CD4-positive, alpha-beta memory T cell (primary cell): ENCODE data around the gene ADAMTSL1. TPM values are rescaled to one million over a fixed set of nuclear protein-coding genes. Genes with fewer than 3 reads are reported as not detected.

Source experiments
- CTCF ChIA-PET: fragments of 350-600 bp; sonication (Branson Sonifier 250); formaldehyde crosslinking; loops from one replicate; lab custom pipeline; 2021; ENCODE audit warnings: inconsistent platforms; ENCODE audit not compliant: partially characterized antibody; lab: Charles Lee
- POLR2A ChIA-PET: fragments of 350-600 bp; sonication (Branson Sonifier 250); formaldehyde crosslinking; loops from one replicate; lab custom pipeline; 2021; ENCODE audit not compliant: partially characterized antibody; lab: Charles Lee
- DNase-seq, 5 donors: peaks; one replicate each; pipeline versions ENCODE4 v3.0.0 to v3.0.0-alpha.2; 2020 to 2022; ENCODE audit warnings: mixed read lengths in 1 of 5
- H3K27ac ChIP-seq: one replicate; pipeline ENCODE4 v1.7.0; 2013; ENCODE audit warnings: low read depth, low read length
- H3K27me3 ChIP-seq: 2 replicates; pipeline ENCODE4 v1.7.0; 2013; ENCODE audit warnings: mild to moderate bottlenecking, low read length, moderate library complexity; ENCODE audit not compliant: insufficient read depth
- H3K36me3 ChIP-seq: 2 replicates; pipeline ENCODE4 v1.7.0; 2013; ENCODE audit warnings: mild to moderate bottlenecking, low read length, moderate library complexity; ENCODE audit not compliant: insufficient read depth
- H3K4me1 ChIP-seq: 2 replicates; pipeline ENCODE4 v1.7.0; 2013; ENCODE audit warnings: mild to moderate bottlenecking, low read length, moderate library complexity; ENCODE audit not compliant: insufficient read depth
- H3K4me3 ChIP-seq, 2 donors: one replicate each; pipeline ENCODE4 v1.7.0; 2013; ENCODE audit warnings: low read length in 2 of 2, mild to moderate bottlenecking in 1 of 2
- H3K9me3 ChIP-seq, 2 donors: one replicate each; pipeline ENCODE4 v1.7.0; 2013; ENCODE audit warnings: low read length in 2 of 2, control low read depth in 1 of 2; ENCODE audit not compliant: control insufficient read depth in 1 of 2
- H3K27ac Mint-ChIP-seq, 7 donors: one replicate each; pipeline ENCODE4 v1.8.0; 2020 to 2021; ENCODE audit warnings: mixed read lengths in 7 of 7, mild to moderate bottlenecking in 6 of 7, inconsistent platforms in 3 of 7, moderate library complexity in 3 of 7
- H3K27me3 Mint-ChIP-seq, 2 donors: one replicate each; pipeline ENCODE4 v1.8.0; 2020 to 2021; ENCODE audit warnings: mixed read lengths in 2 of 2
- H3K36me3 Mint-ChIP-seq, 2 donors: one replicate each; pipeline ENCODE4 v1.8.0; 2020 to 2021; ENCODE audit warnings: mixed read lengths in 2 of 2, inconsistent platforms in 1 of 2, mild to moderate bottlenecking in 1 of 2
- H3K4me1 Mint-ChIP-seq, 4 donors: one replicate each; pipeline ENCODE4 v1.8.0; 2020 to 2021; ENCODE audit warnings: mixed read lengths in 4 of 4, mild to moderate bottlenecking in 1 of 4
- H3K4me3 Mint-ChIP-seq, 8 donors: one replicate each; pipeline ENCODE4 v1.8.0; 2020 to 2021; ENCODE audit warnings: mixed read lengths in 8 of 8, mild to moderate bottlenecking in 7 of 8, moderate library complexity in 6 of 8, inconsistent platforms in 3 of 8
- H3K9me3 Mint-ChIP-seq, 8 donors: one replicate each; pipeline ENCODE4 v1.8.0; 2020 to 2021; ENCODE audit warnings: mixed read lengths in 8 of 8, mild to moderate bottlenecking in 5 of 8, inconsistent platforms in 3 of 8, moderate library complexity in 1 of 8
- intact Hi-C: fragments of 100-400 bp; cut with micrococcal nuclease; formaldehyde crosslinking; loops from one replicate; pipeline ENCODE4 v1.15.1; 2023
- polyA plus RNA-seq, 2 donors: library from polyadenylated mRNA; unstranded; fragments of 300-500 nt; fragmentation: Illumina TruSeq; gene quantifications; one replicate each; pipeline ENCODE4 v1.2.3, GENCODE V29; 2021
- total RNA-seq, 2 experiments: library from RNA; stranded (reverse); gene quantifications; one replicate each; pipeline ENCODE4 v1.2.3, GENCODE V29; 2021

The ADAMTSL1 gene
- total and polyA plus RNA-seq, 4 experiments from 2014 or later = not detected

GRCh38 chr9:18622186-18622836, 148.4 kb downstream of the ADAMTSL1 start:
- no peaks in the 10 kb centered on the region for H3K4me1 ChIP-seq
- no peak overlapping the region for H3K27ac ChIP-seq
- no peak for DNase-seq
- CTCF ChIA-PET = no interaction called here
- intact Hi-C loops = no loop called here
- Mint-ChIP-seq H3K9me3 (peaks cover 0 to 5% (median 0%) of the 10 kb centered on the region in 8 donors), H3K36me3 (no peaks in the 10 kb centered on the region), H3K27me3 (no peaks in the 10 kb centered on the region), H3K27ac (no peak overlapping the region), H3K4me3 (no peak overlapping the region), H3K4me1 (no peaks in the 10 kb centered on the region)
- H3K36me3 ChIP-seq = no peaks in the 10 kb centered on the region
- H3K4me3 ChIP-seq = no peak overlapping the region
- POLR2A ChIA-PET = no interaction called here
- no peaks in the 10 kb centered on the region for H3K27me3 ChIP-seq
- no peaks in the 10 kb centered on the region for H3K9me3 ChIP-seq

DNA sequence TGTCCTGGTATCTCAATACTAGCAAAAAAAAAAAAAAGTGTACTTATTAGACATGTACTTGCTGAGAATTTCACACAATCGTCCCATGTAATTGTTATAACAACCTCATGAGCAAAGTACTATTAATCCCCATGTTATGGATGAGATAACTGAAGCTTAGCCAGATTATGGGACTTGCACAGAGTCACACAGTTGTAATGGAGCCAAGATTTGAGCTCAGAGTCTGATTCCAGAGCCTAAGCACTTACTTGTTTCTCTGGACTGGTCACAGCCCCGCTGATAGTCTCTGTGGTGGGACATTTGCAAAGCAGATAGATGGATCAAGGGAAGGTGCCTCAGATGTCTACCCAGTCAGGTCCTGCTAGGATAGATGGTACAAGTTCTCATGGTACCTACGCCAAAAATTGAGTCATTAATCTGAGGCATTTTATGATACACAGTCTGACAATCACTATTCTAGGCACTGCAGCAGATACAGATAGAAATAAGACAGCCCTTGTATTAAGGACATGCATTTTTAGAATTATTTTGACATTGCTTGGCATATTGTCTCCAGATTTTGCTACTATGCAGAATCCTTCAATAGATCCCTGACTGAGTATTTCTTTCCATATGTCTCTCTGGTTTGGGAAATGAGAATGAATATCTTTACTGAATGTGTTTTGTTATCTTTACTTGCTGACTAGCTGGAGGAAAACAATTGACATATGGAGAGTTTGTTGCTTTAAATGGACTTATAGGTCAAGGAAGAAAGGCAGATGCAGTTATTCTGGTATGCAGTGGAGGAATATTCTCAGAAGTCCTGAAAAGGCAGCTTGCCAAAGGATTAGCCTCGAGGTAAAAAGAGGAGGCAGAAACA, 149.5 kb downstream of the ADAMTSL1 start:
- H3K27ac ChIP-seq = no peak overlapping the region
- POLR2A ChIA-PET = no interaction called here
- H3K36me3 Mint-ChIP-seq = no peaks in the 10 kb centered on the region
- CTCF ChIA-PET = no interaction called here
- intact Hi-C loops = no loop called here
- no peak overlapping the region for H3K27ac Mint-ChIP-seq
- no peaks in the 10 kb centered on the region for H3K4me1 Mint-ChIP-seq
- no peak overlapping the region for H3K4me3 ChIP-seq
- no peaks in the 10 kb centered on the region for H3K4me1 ChIP-seq
- H3K27me3 ChIP-seq = no peaks in the 10 kb centered on the region
- DNase-seq = no peak
- peaks cover 0 to 4% (median under 1%) of the 10 kb centered on the region in 8 donors for H3K9me3 Mint-ChIP-seq
- peaks cover 0 to under 1% of the 10 kb centered on the region in 2 donors for H3K27me3 Mint-ChIP-seq
- H3K36me3 ChIP-seq = no peaks in the 10 kb centered on the region
- H3K4me3 Mint-ChIP-seq = no peak overlapping the region
- H3K9me3 ChIP-seq = no peaks in the 10 kb centered on the region

DNA sequence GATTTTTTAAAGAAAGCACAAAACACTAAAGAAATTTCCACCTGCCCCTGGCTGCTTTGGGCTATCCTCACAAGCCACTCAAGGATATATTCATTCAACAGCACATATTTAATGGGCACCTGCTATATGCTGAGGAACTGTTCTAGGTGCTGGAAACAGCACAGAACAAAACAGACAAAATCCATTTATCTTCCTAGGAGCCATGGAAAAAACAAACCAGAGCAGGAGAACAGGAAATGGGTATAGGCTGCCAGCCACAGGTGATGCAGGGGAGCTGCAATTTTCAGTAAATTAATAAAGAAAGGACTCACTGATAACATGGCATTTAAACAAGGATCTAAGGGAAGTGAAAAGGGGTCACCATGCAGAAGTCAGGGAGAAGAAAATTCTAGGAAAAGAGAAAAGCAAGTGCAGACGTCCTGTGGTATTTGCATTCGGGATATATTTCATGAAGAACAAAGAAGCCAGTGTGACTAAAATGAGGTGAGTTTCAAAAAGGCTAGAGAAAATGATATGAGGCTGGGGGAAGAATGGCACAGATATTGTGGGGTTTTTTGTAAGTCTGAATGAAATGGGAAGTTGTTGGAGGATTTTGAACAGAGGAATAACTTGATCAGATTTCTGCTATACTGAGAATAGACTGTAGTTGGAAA, 152.2 kb downstream of the ADAMTSL1 start:
- H3K4me3 Mint-ChIP-seq = no peak overlapping the region
- intact Hi-C loops = no loop called here
- CTCF ChIA-PET = no interaction called here

GRCh38 chr9:18629136-18629535, 155.2 kb downstream of the ADAMTSL1 start:
- ChIA-PET POLR2A (no interaction called here), CTCF (no interaction called here)
- Histone ChIP-seq H3K27me3 (no peaks in the 10 kb centered on the region), H3K4me1 (no peaks in the 10 kb centered on the region), H3K36me3 (no peaks in the 10 kb centered on the region), H3K9me3 (no peaks in the 10 kb centered on the region), H3K27ac (no peak overlapping the region), H3K4me3 (no peak overlapping the region)
- H3K4me1 Mint-ChIP-seq = no peaks in the 10 kb centered on the region
- H3K27me3 Mint-ChIP-seq = peaks cover 0 to 2% of the 10 kb centered on the region in 2 donors
- H3K36me3 Mint-ChIP-seq = no peaks in the 10 kb centered on the region
- DNase-seq = no peak
- H3K4me3 Mint-ChIP-seq = no peak overlapping the region
- H3K9me3 Mint-ChIP-seq = peaks cover 0 to 4% (median 0%) of the 10 kb centered on the region in 8 donors
- intact Hi-C loops = no loop called here
- no peak overlapping the region for H3K27ac Mint-ChIP-seq

More for the DNA sequence above, 152.2 kb downstream of the ADAMTSL1 start:
- Mint-ChIP-seq H3K9me3 (peaks cover 0 to 4% (median 0%) of the 10 kb centered on the region in 8 donors), H3K4me1 (no peaks in the 10 kb centered on the region), H3K36me3 (no peaks in the 10 kb centered on the region), H3K27ac (no peak overlapping the region), H3K27me3 (peaks cover 0 to 2% of the 10 kb centered on the region in 2 donors)
- Histone ChIP-seq H3K4me3 (no peak overlapping the region), H3K27me3 (no peaks in the 10 kb centered on the region), H3K36me3 (no peaks in the 10 kb centered on the region), H3K9me3 (no peaks in the 10 kb centered on the region), H3K27ac (no peak overlapping the region), H3K4me1 (no peaks in the 10 kb centered on the region)
- no peak for DNase-seq
- POLR2A ChIA-PET = no interaction called here

DNA sequence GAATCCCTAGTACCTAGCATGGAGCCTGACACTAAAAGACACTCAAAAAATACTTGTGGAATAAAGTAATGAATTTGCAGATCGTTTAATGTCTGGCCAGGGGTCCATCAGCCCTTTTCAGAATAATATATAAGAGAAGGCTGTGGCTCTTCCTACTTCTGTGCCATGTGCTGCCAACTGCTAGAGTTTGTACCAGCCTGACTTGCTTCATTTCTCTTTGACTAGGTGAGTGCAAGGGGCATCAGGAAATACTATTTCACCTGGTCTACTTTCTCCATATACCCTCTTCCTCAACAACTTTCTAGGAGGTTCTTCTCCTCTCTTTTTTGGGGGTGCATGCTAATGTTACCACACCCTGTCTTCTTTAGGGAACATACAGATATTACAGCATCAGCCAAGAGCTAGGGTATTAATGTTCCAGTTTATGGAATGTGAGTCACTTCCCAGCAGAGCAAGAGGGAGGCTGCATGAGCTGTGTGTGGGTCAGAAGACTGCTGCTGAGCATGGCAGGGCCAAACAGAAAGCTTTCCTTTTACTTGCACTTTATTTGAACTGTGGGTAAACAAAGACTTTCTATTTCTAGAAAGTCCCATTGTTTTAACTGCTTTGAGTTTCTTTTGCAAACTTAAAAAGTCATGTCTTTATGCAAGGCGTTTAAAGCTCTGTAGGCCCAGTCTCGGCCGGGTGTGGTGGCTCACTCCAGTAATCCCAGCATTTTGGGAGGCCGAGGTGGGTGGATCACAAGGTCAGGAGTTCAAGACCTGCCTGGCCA, 158.9 kb downstream of the ADAMTSL1 start:
- H3K4me1 Mint-ChIP-seq = no peaks in the 10 kb centered on the region
- H3K36me3 Mint-ChIP-seq = no peaks in the 10 kb centered on the region
- ChIA-PET POLR2A (no interaction called here), CTCF (no interaction called here)
- no peaks in the 10 kb centered on the region for H3K36me3 ChIP-seq
- H3K27me3 Mint-ChIP-seq = peaks cover 0 to 2% of the 10 kb centered on the region in 2 donors
- H3K4me3 Mint-ChIP-seq = no peak overlapping the region
- H3K27ac Mint-ChIP-seq = no peak overlapping the region
- intact Hi-C loops = no loop called here
- H3K9me3 Mint-ChIP-seq = no peaks in the 10 kb centered on the region
- H3K27ac ChIP-seq = no peak overlapping the region
- no peak overlapping the region for H3K4me3 ChIP-seq
- no peak for DNase-seq
- H3K4me1 ChIP-seq = no peaks in the 10 kb centered on the region
- no peaks in the 10 kb centered on the region for H3K9me3 ChIP-seq
- no peaks in the 10 kb centered on the region for H3K27me3 ChIP-seq

DNA sequence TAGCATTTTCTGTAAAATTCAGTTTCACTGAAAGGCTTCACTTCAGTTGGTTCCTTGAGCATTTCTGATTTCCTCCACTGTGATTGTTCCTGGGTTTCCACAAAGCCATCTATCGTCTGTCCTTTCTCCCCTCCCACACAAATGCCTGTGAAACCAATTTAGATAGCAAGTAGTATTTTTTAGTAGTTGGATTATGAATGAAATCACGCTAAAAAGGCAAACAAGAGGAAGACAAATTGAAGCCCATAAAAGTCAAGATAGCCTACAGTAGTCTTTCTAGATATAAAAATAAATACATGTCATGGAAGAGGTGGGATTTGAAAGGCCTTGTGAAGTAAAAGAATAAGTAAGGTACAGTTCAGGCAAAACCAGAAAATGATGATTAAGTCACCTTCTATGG, 162.8 kb downstream of the ADAMTSL1 start:
- Mint-ChIP-seq H3K27me3 (no peaks in the 10 kb centered on the region), H3K4me1 (no peaks in the 10 kb centered on the region), H3K36me3 (no peaks in the 10 kb centered on the region), H3K9me3 (no peaks in the 10 kb centered on the region), H3K27ac (no peak overlapping the region), H3K4me3 (no peak overlapping the region)
- no peaks in the 10 kb centered on the region for H3K36me3 ChIP-seq
- H3K27me3 ChIP-seq = no peaks in the 10 kb centered on the region
- no peak overlapping the region for H3K27ac ChIP-seq
- H3K9me3 ChIP-seq = no peaks in the 10 kb centered on the region
- ChIA-PET POLR2A (no interaction called here), CTCF (no interaction called here)
- H3K4me1 ChIP-seq = no peaks in the 10 kb centered on the region
- DNase-seq = no peak
- intact Hi-C loops = no loop called here
- no peak overlapping the region for H3K4me3 ChIP-seq
